ENCODE data around the gene ARMC5.

- TF ChIP-seq CTCF (IDR thresholded peaks at IDR 0.05) = no peak
- TF ChIP-seq POLR2A (IDR thresholded peaks at IDR 0.05) = no peak
Measured at GRCh38 chr16:31479751-31480150, 20.4 kb downstream of the ARMC5 start.

All from body of pancreas (tissue), 4 donors.